B cell (primary cell): Measurements from ENCODE around the gene AMER3. TPM values are rescaled to one million over a fixed set of nuclear protein-coding genes. Genes with fewer than 3 reads are reported as not detected.

Source experiments
- ATAC-seq: fragments of 200-7000 bp; cut with Tn5 transposase; one replicate; pipeline ENCODE4 v1.10.0; 2021; ENCODE audit warnings: low read depth, mild to moderate bottlenecking, moderate number of reproducible peaks, moderate library complexity
- CTCF ChIA-PET: fragments of 350-600 bp; sonication (Branson Sonifier 250); formaldehyde crosslinking; loops from one replicate; lab custom pipeline; 2021; ENCODE audit warnings: antibody characterized with exemption, inconsistent platforms; lab: Charles Lee
- POLR2A ChIA-PET: fragments of 350-600 bp; sonication (Branson Sonifier 250); formaldehyde crosslinking; loops from one replicate; lab custom pipeline; 2021; ENCODE audit warnings: antibody characterized with exemption; lab: Charles Lee
- DNase-seq: peaks from one replicate; pipeline ENCODE4 v3.0.0; 2013
- H2AFZ ChIP-seq: 2 replicates; pipeline ENCODE4 v1.6.1; 2012; ENCODE audit warnings: mild to moderate bottlenecking, low read depth, low read length; ENCODE audit not compliant: insufficient read depth, poor library complexity, severe bottlenecking
- H3K27ac ChIP-seq, 2 donors: 1 replicate in 1 of 2; 2 replicates in 1 of 2; pipeline ENCODE4 v1.5.1; 2012 to 2013; ENCODE audit warnings: low read length in 2 of 2, mild to moderate bottlenecking in 2 of 2, moderate library complexity in 1 of 2
- H3K27me3 ChIP-seq, 4 experiments: fragments of 200-600 bp in 1 of 4; sonication (generic) in 1 of 4; replicated peaks in 1 of 4; 1 replicate in 2 of 4; 2 replicates in 2 of 4; pipeline versions ENCODE4 v1.6.1 to v1.7.0; 2013 to 2016; ENCODE audit warnings: low read length in 3 of 4, mild to moderate bottlenecking in 2 of 4, mixed read lengths in 1 of 4, moderate library complexity in 1 of 4; ENCODE audit not compliant: insufficient read depth in 4 of 4, control insufficient read depth in 3 of 4; ENCODE audit errors: control extremely low read depth in 1 of 4
- H3K36me3 ChIP-seq, 2 experiments: replicated peaks in 1 of 2; 1 replicate in 1 of 2; 2 replicates in 1 of 2; pipeline versions ENCODE4 v1.6.1 to v1.7.1; 2013; ENCODE audit warnings: low read length in 1 of 2; ENCODE audit not compliant: insufficient read depth in 2 of 2, control insufficient read depth in 1 of 2; ENCODE audit errors: control extremely low read depth in 1 of 2, extremely low read depth in 1 of 2
- H3K4me1 ChIP-seq, 2 donors: fragments of 200-600 bp in 1 of 2; sonication (generic) in 1 of 2; 1 replicate in 1 of 2; 2 replicates in 1 of 2; pipeline versions ENCODE4 v1.5.1 to v1.6.1; 2013 to 2017; ENCODE audit warnings: low read length in 2 of 2; ENCODE audit not compliant: control insufficient read depth in 2 of 2, insufficient read depth in 2 of 2
- H3K4me2 ChIP-seq: replicated peaks from 2 replicates; pipeline ENCODE3; 2012; ENCODE audit warnings: mild to moderate bottlenecking, low read depth, low read length; ENCODE audit not compliant: poor library complexity, severe bottlenecking
- H3K4me3 ChIP-seq, 5 experiments: fragments of 200-600 bp in 1 of 5; sonication (generic) in 1 of 5; 1 replicate in 3 of 5; 2 replicates in 2 of 5; pipeline versions ENCODE4 v1.5.1 to v1.7.0; 2011 to 2016; ENCODE audit warnings: low read length in 4 of 5, mild to moderate bottlenecking in 4 of 5, low read depth in 2 of 5, control low read depth in 1 of 5, moderate library complexity in 1 of 5; ENCODE audit not compliant: insufficient read depth in 1 of 5; ENCODE audit errors: control extremely low read depth in 1 of 5, extremely low read depth in 1 of 5
- H3K79me2 ChIP-seq: fragments of 200-600 bp; sonication (generic); one replicate; pipeline ENCODE4 v1.6.0; 2016; ENCODE audit warnings: low read length; ENCODE audit not compliant: control insufficient read depth, insufficient read depth
- H3K9ac ChIP-seq: fragments of 200-600 bp; sonication (generic); 2 replicates; pipeline ENCODE4 v1.6.1; 2017; ENCODE audit warnings: mild to moderate bottlenecking, low read length, moderate library complexity
- H3K9me3 ChIP-seq, 3 donors: one replicate each; pipeline versions ENCODE4 v1.6.1 to v1.7.1; 2013; ENCODE audit warnings: low read length in 2 of 3; ENCODE audit not compliant: control insufficient read depth in 2 of 3, insufficient read depth in 1 of 3; ENCODE audit errors: control extremely low read depth in 1 of 3
- H4K20me1 ChIP-seq: 2 replicates; pipeline ENCODE4 v1.6.0; 2012; ENCODE audit warnings: mild to moderate bottlenecking, low read length; ENCODE audit not compliant: insufficient read depth, control insufficient read depth, poor library complexity, severe bottlenecking
- H3K27ac Mint-ChIP-seq: one replicate; pipeline ENCODE4 v1.8.0; 2021; ENCODE audit warnings: mixed read lengths
- H3K27me3 Mint-ChIP-seq: one replicate; pipeline ENCODE4 v1.8.0; 2021; ENCODE audit warnings: mixed read lengths
- H3K4me1 Mint-ChIP-seq: one replicate; pipeline ENCODE4 v1.8.0; 2021; ENCODE audit warnings: mixed read lengths
- H3K4me3 Mint-ChIP-seq: one replicate; pipeline ENCODE4 v1.8.0; 2021; ENCODE audit warnings: mixed read lengths
- H3K9me3 Mint-ChIP-seq: one replicate; pipeline ENCODE4 v1.8.0; 2022; ENCODE audit warnings: mixed read lengths; ENCODE audit not compliant: insufficient read depth
- CTCF ChIP-seq: fragments of 200-600 bp; IDR thresholded peaks from one replicate; pipeline ENCODE4 v1.8.0; 2022; ENCODE audit warnings: antibody characterized with exemption, mild to moderate bottlenecking
- EZH2 ChIP-seq: IDR thresholded peaks from 2 replicates; pipeline ENCODE4 v1.6.1; 2012; ENCODE audit warnings: borderline replicate concordance, low read depth, mild to moderate bottlenecking, moderate library complexity, low read length; ENCODE audit not compliant: insufficient read depth, poor library complexity, severe bottlenecking
- WGBS: methylation state at CpG from one replicate; pipeline ENCODE4 v1.1.5; 2013; ENCODE audit warnings: missing lambda C conversion rate; ENCODE audit not compliant: insufficient coverage; 5-methylcytosine and 5-hydroxymethylcytosine counted together
- intact Hi-C: fragments of 100-400 bp; cut with micrococcal nuclease; formaldehyde crosslinking; loops from one replicate; pipeline ENCODE4 v1.10.0; 2022
- polyA plus RNA-seq: library from polyadenylated mRNA; depleted of rRNA; stranded (reverse); fragments of >200 nt; gene quantifications from 2 replicates; pipeline ENCODE4 v1.2.3, GENCODE V29; 2012
- total RNA-seq, 2 donors: library from RNA; stranded (reverse); fragments of 120-200 nt in 1 of 2; gene quantifications; 1 replicate in 1 of 2; 2 replicates in 1 of 2; pipeline versions ENCODE4 v1.2.3 to v1.2.4, GENCODE V29; 2013 to 2022

Gene AMER3
- total and polyA plus RNA-seq, 2 donors (not counting 1 experiment from before 2014, with no cell fraction given): not detected

- Histone ChIP-seq H3K79me2 (no peaks in the 10 kb centered on the region), H3K4me3 (no peak overlapping the region), H3K9ac (no peak overlapping the region), H3K36me3 (no peaks in the 10 kb centered on the region), H4K20me1 (no peaks in the 10 kb centered on the region), H3K27ac (no peak overlapping the region), H3K4me2 (no peak overlapping the region), H2AFZ (no peak overlapping the region), H3K4me1 (no peaks in the 10 kb centered on the region), H3K27me3 (peaks cover 0 to 9% (median 0%) of the 10 kb centered on the region in 4 experiments), H3K9me3 (peaks cover 0 to 3% (median 0%) of the 10 kb centered on the region in 3 donors)
- ATAC-seq: no peak
- WGBS: 100% methylated on average over 3 of the region's 5 CpGs
- intact Hi-C loops: no loop called here
- no peak overlapping the region for H3K27ac Mint-ChIP-seq
- no peak overlapping the region for H3K4me3 Mint-ChIP-seq
- H3K9me3 Mint-ChIP-seq: no peaks in the 10 kb centered on the region
- CTCF ChIA-PET: no interaction called here
- POLR2A ChIA-PET: no interaction called here
- H3K4me1 Mint-ChIP-seq: no peaks in the 10 kb centered on the region
- TF ChIP-seq CTCF (no peak), EZH2 (no peak)
- DNase-seq: no peak
- H3K27me3 Mint-ChIP-seq: peaks cover 14% of the 10 kb centered on the region
These were observed 9.4 kb downstream of the AMER3 start for GRCh38 chr2:130764821-130765115.

DNA sequence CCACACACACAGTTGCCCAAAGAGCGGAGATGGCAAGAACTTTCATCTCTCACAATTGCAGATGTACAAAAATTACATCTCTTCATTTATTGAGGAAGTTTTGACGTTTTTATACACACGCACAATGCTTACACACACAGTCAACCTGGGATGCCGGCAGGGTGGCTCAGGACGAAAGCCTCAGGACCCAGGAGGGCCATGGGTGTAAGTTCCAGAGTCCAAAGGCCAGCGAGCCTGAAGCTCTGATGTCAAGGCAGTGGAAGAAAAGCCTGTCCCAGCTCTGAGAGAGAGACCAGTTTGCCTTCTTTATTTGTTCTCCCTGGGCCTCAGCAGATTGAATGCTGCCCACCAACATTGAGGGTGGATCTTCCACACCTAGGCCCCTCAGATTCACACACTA is 10.1 kb downstream of the AMER3 start:
- no peak overlapping the region for H3K9ac ChIP-seq
- H3K79me2 ChIP-seq: no peaks in the 10 kb centered on the region
- H4K20me1 ChIP-seq: no peaks in the 10 kb centered on the region
- Mint-ChIP-seq H3K4me1 (no peaks in the 10 kb centered on the region), H3K27me3 (peaks cover 14% of the 10 kb centered on the region), H3K9me3 (no peaks in the 10 kb centered on the region), H3K4me3 (no peak overlapping the region), H3K27ac (no peak overlapping the region)
- H2AFZ ChIP-seq: no peak overlapping the region
- no peak for DNase-seq
- intact Hi-C loops: no loop called here
- POLR2A ChIA-PET: no interaction called here
- 97% methylated on average over 3 of the region's 6 CpGs for WGBS
- no peak for ATAC-seq
- H3K9me3 ChIP-seq: peaks cover 0 to 3% (median 0%) of the 10 kb centered on the region in 3 donors
- H3K36me3 ChIP-seq: no peaks in the 10 kb centered on the region
- H3K27me3 ChIP-seq: peaks cover 0 to 6% (median 0%) of the 10 kb centered on the region in 4 experiments
- CTCF ChIA-PET: no interaction called here
- no peak overlapping the region for H3K27ac ChIP-seq
- no peak overlapping the region for H3K4me3 ChIP-seq
- no peak overlapping the region for H3K4me2 ChIP-seq
- TF ChIP-seq EZH2 (no peak), CTCF (no peak)
- H3K4me1 ChIP-seq: no peaks in the 10 kb centered on the region
